ENCODE results near the gene NDST3.

NDST3 gene

DNA sequence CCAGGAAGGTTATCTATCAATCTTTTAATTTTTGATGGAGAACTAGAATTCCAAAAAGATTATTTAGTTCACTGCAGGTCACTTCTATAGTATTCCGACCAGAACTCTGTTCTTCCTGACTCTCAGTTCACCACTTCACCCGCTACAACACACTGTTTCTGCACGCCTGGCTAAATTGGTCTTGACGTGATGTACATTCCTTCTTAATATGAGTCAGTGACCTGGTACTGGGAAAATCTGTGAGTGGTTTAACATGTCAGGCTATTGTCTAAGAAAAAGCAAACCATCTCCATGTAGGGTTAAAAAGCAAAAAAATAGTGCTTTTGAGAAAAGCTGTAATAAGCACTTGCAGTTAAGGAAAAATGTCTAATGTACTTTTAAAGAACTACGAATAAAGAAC lies 120.4 kb downstream of the NDST3 start:
- TF ChIP-seq, protein P1, sequence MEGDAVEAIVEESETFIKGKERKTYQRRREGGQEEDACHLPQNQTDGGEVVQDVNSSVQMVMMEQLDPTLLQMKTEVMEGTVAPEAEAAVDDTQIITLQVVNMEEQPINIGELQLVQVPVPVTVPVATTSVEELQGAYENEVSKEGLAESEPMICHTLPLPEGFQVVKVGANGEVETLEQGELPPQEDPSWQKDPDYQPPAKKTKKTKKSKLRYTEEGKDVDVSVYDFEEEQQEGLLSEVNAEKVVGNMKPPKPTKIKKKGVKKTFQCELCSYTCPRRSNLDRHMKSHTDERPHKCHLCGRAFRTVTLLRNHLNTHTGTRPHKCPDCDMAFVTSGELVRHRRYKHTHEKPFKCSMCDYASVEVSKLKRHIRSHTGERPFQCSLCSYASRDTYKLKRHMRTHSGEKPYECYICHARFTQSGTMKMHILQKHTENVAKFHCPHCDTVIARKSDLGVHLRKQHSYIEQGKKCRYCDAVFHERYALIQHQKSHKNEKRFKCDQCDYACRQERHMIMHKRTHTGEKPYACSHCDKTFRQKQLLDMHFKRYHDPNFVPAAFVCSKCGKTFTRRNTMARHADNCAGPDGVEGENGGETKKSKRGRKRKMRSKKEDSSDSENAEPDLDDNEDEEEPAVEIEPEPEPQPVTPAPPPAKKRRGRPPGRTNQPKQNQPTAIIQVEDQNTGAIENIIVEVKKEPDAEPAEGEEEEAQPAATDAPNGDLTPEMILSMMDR (IDR thresholded peaks at IDR 0.05; ENCODE audit: extremely low read depth, insufficient read depth, missing control alignments) = no peak
- DNase-seq (ENCODE audit: low spot score) = no peak
- in situ Hi-C loops (cut with MboI; ENCODE audit: low pct_unique_long_range_greater_than_20kb, low sequenced_read_pairs, unreplicated experiment) = no loop called here

DNA sequence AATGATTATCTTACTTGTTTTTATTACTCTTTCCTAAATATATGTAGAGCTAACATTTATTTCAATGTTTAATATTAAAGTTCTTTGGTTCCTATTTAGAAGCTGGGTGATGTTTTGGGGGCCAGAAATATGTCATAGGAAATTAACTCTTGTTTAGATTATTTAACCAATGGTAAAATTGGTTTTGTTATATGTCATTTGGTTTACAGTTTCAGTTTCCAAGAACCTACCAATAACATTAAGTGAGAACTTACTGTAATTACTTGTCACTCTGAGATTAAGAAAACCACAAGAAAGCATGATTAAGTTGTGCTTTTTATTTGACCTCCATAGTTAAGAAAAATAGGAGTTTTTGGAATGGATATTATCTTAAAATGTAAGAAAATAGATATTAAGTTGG lies 121.2 kb downstream of the NDST3 start:
- TF ChIP-seq, protein P1 (IDR thresholded peaks at IDR 0.05; ENCODE audit: extremely low read depth, insufficient read depth, missing control alignments) = no peak
- in situ Hi-C loops (cut with MboI; ENCODE audit: low pct_unique_long_range_greater_than_20kb, low sequenced_read_pairs, unreplicated experiment) = no loop called here
- DNase-seq (ENCODE audit: low spot score) = no peak

DNA sequence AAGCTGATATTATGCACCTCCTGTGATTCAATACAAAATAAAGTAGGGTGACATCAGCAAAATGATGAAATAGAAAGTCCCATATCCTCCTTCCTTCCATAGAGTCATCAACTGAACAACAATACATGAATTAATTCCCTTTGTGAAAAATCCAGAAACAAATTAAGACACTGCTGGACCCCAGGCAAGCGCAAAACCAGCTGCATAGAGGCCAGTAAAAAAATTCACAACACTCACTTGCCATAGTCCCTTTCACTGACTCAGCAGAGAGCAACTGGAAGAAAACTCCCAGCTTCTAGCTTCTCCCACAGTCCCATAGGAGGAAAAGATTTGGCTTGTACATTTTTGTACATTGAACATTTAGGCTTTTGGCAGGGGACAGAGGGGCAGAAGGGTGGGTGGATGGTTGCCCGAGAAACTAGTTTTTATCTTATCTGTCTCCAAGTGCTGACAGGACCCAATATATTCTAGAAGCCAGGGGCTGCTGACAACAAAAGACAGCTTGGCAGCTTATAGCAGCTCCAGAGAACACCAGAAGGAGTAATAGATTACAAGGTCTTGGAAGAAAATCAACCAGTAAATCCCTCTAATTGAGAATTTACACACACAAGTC lies 124.6 kb downstream of the NDST3 start:
- in situ Hi-C loops (cut with MboI; ENCODE audit: low pct_unique_long_range_greater_than_20kb, low sequenced_read_pairs, unreplicated experiment) = no loop called here
- TF ChIP-seq, protein P1 (IDR thresholded peaks at IDR 0.05; ENCODE audit: extremely low read depth, insufficient read depth, missing control alignments) = no peak
- DNase-seq (ENCODE audit: low spot score) = no peak

DNA sequence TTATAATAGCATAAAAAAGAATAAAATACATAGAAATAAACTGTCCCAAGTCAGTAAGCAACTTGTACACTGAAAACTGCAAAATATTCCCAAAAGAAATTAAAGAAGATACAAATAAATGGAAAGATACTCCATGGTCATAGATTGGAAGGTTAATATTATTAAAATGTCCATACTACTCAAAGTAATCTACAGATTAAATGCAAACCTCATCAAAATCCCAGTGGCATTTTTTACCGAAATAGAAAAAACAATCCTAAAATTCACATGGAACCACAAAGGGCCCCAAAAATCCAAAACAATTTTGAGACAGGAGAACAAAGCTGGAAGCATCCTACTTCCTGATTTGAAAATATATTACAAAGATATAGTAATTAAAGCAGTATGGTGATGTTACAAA lies 133.0 kb downstream of the NDST3 start:
- in situ Hi-C loops (cut with MboI; ENCODE audit: low pct_unique_long_range_greater_than_20kb, low sequenced_read_pairs, unreplicated experiment) = no loop called here
- no peak for DNase-seq (ENCODE audit: low spot score)

DNA sequence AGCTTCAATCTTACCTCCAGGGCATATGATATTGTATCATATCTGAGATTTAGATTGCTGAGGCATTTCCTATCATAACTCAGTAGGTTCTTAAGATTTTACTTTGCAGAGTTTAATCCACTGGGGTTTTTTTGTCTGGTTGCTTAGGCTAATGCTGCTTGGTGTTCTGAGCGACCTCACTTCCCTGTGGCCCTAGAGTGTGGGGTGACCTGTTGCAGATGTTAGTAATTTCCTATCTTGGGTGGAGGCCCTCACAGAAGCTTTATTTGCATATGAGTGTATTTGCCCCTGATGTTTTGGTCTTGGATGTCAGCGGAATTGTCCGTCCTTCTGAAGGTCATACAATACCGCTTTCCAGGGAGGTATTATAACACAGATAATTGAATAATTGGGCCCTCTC lies 137.1 kb downstream of the NDST3 start:
- in situ Hi-C loops (cut with MboI; ENCODE audit: low pct_unique_long_range_greater_than_20kb, low sequenced_read_pairs, unreplicated experiment) = no loop called here
- TF ChIP-seq, protein P1 (IDR thresholded peaks at IDR 0.05; ENCODE audit: extremely low read depth, insufficient read depth, missing control alignments) = no peak
- DNase-seq (ENCODE audit: low spot score) = no peak

More for the DNA sequence above, 133.0 kb downstream of the NDST3 start:
- TF ChIP-seq, protein P1 (IDR thresholded peaks at IDR 0.05; ENCODE audit: extremely low read depth, insufficient read depth, missing control alignments) = no peak

DNA sequence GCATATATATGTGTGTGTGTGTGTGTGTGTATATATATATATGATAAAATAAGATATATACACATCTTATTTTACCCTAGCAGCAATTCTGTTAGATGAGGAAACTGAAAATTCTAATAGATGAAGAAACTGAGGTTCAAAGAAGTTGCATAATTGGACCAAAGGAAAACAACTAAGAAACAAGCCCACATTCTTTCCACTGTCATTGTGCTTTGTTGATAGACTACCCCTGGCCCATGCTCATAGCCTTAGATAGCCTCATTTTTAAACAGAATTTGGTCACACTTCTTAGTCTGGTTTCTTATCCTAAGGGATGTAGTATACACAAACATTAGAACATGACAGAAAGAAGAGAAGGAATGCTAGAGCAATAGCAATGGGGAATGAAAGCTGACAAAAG lies 138.8 kb downstream of the NDST3 start:
- no peak for DNase-seq (ENCODE audit: low spot score)
- TF ChIP-seq, protein P1 (IDR thresholded peaks at IDR 0.05; ENCODE audit: extremely low read depth, insufficient read depth, missing control alignments) = no peak
- in situ Hi-C loops (cut with MboI; ENCODE audit: low pct_unique_long_range_greater_than_20kb, low sequenced_read_pairs, unreplicated experiment) = no loop called here
